GM18511 (cell line): ENCODE results near the gene FAM9C.
A peak's percentile ranks its signal among the peaks of the same experiment; 100 is the strongest.
"Not testable (repeated sequence)": the region's sequence is repeated elsewhere in the genome, so short reads cannot be mapped to it uniquely, and the experiment has no call there.

Experiments used
- ATAC-seq: cut with Tn5 transposase; IDR thresholded peaks from one replicate; pipeline ENCODE4 v1.9.1; 2021; ENCODE audit warnings: mild to moderate bottlenecking, moderate library complexity; ENCODE audit not compliant: unreplicated experiment

FAM9C gene

DNA sequence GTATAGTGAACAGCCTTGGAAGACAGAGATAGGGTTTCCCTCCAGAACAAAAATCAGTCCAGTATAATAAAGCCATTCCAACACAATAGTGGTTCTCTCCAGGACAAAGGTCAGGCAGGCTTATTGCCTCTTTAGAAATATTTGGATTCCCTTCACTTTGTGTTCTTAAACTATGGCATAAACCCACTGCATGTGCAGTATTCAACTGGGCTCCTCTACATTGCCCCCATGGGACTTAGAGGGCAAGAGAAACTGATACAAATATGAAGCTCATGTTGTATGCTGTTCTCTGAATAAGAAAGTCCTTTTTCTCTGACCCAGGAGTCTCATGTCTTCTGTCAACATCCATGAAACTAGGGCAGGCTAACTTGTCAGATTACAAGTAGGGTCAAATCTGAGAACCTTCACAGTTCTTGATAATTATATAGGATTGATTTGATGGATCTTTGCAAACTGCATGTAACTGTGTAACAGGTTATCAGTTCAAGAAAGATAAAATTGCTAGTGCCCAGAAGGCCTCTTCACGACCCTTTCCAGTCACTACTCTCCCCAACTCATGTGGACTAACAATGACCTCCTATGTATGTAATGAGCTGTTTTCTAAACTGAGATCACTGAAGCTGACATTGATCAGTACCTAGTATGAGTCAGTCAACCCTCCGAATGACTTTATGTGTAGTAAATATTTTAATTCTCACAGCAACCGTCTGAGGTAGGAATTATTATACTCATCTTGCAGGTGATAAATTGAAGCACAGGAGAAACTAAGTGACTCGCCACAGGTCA, 31.9 kb upstream of the FAM9C start:
- peak; percentile 63 for ATAC-seq

GRCh38 chrX:13074297-13075262, 30.2 kb upstream of the FAM9C start:
- ATAC-seq = peak; percentile 88

DNA sequence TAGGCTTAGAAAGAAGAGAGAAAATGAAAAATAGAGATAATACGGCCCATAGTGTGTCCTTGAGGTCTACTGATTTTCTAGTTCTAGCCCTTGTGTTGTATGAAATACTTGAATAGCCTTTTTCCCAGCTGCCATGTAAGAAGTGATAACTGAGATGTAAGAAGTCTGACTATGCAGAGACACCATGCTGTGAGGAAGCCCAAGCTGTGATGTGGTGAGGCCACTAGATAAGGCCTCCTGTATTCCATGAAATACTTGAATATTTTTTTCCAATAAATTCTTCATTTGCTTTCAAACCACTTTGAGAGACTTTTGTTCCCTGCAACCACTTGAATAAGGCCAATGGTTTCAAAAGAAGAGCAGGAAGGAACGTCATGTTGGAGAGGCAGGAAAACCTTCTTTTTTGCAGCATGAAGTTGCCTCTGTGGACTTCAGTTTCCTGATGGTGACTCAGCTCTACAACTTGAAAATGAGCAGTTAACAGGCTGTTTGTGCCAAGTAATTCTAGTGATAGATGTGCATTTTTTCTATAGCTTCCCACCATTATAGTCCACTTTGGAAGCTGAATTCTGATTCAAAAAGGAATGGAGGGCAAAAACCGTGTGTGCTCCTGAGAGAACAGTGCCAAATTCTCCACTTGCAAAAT, 25.5 kb upstream of the FAM9C start:
- no peak for ATAC-seq

- ATAC-seq = no peak
Measured at GRCh38 chrX:13068651-13069050, 24.2 kb upstream of the FAM9C start.

DNA sequence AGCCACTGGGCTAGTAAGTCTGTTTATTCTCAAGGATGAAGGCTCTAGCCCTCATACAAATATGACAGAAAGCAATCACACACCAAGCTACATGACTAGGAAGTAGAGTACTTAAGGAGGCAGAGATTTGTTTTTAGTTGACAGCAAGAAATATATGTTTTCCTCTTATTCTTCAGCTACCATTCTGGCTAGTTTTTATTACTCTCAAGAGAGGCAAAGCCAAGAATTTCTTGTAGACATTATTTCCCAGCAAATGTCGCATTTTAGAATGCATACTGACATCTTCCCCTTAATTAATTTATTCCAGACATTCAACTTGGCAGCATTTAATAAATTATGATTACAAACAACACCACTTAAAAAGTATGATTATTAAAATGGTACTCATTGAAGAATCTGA, 23.4 kb upstream of the FAM9C start:
- no peak for ATAC-seq

- no peak for ATAC-seq
Measured at GRCh38 chrX:13066391-13066790, 22.0 kb upstream of the FAM9C start.

- ATAC-seq = no peak
Measured at GRCh38 chrX:13064599-13065143, 20.3 kb upstream of the FAM9C start.

- not testable (repeated sequence) for ATAC-seq
Measured at GRCh38 chrX:13063124-13063523, 18.7 kb upstream of the FAM9C start.

- ATAC-seq = not testable (repeated sequence)
Measured at GRCh38 chrX:13062331-13062730, 17.9 kb upstream of the FAM9C start.

- ATAC-seq = not testable (repeated sequence)
Measured at GRCh38 chrX:13061215-13061708, 16.8 kb upstream of the FAM9C start.

GRCh38 chrX:13059637-13060499, 15.4 kb upstream of the FAM9C start:
- ATAC-seq = peak; percentile 51

DNA sequence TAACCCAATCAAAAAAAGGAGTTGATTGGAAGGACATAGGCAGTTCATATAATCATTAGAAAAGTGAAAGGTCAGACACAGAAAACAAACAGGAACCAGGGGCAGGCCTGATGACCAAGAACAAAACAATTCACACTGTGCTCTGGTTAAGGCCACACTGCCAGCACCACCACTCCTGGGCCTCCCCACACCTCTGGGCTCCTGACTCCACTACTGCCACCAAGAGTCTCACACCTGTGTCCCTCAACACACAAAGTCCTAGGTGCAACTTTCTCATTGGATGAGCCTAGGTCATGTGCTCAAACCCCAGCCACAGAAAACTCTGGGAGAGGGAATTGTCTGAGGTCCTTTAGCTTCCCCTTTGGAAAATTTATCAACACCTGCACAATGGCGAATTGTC, 11.1 kb upstream of the FAM9C start:
- ATAC-seq = no peak

- no peak for ATAC-seq
Measured at GRCh38 chrX:13053171-13053570, 8.8 kb upstream of the FAM9C start.

- ATAC-seq = peak; percentile 79
Measured at GRCh38 chrX:13051529-13052172, 7.2 kb upstream of the FAM9C start.

GRCh38 chrX:13051167-13051528, 6.7 kb upstream of the FAM9C start:
- ATAC-seq = no peak

- no peak for ATAC-seq
Measured at GRCh38 chrX:13050151-13050550, 5.7 kb upstream of the FAM9C start.

GRCh38 chrX:13048280-13048679, 3.9 kb upstream of the FAM9C start:
- no peak for ATAC-seq

- ATAC-seq = no peak
Measured at GRCh38 chrX:13047759-13048158, 3.3 kb upstream of the FAM9C start.

GRCh38 chrX:13046141-13046855, 1.9 kb upstream of the FAM9C start:
- no peak for ATAC-seq
